LNCaP clone FGC (cell line): ENCODE measurements around the gene ZNF280C.
A peak's percentile ranks its signal among the peaks of the same experiment; 100 is the strongest.

Experiments
- DNase-seq: peaks from one replicate; pipeline ENCODE4 v3.0.0-alpha.2; 2011; ENCODE audit warnings: low read depth
- H3K4me3 ChIP-seq: 2 replicates; pipeline ENCODE4 v1.5.1; 2011; ENCODE audit warnings: mild to moderate bottlenecking, low read depth, low read length, control low read depth
- TF ChIP-seq, protein P1 (sequence below): IDR thresholded peaks from 2 replicates; pipeline ENCODE4 v1.5.1; 2012; ENCODE audit warnings: mild to moderate bottlenecking; ENCODE audit not compliant: control insufficient read depth, insufficient read depth; ENCODE audit errors: extremely low read depth

Gene ZNF280C

DNA sequence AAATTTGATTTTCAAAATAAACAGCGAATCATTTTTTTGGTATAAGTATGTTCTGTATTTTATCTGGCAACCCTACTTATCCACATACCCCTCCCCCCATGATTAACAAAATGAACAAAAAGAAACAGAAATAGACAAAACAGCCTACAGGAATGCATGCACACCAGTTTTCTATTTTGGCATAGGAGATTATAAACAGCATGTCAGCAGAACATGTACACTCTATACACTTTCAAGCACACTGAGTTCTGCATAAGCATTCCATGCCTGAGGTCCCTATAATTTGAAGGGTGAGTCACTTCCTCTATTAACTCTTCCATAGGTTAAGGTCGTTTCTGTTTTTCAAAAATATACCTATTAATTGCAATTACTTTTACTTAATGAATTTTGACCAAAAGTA is 28.0 kb upstream of the ZNF280C start:
- TF ChIP-seq, protein P1, sequence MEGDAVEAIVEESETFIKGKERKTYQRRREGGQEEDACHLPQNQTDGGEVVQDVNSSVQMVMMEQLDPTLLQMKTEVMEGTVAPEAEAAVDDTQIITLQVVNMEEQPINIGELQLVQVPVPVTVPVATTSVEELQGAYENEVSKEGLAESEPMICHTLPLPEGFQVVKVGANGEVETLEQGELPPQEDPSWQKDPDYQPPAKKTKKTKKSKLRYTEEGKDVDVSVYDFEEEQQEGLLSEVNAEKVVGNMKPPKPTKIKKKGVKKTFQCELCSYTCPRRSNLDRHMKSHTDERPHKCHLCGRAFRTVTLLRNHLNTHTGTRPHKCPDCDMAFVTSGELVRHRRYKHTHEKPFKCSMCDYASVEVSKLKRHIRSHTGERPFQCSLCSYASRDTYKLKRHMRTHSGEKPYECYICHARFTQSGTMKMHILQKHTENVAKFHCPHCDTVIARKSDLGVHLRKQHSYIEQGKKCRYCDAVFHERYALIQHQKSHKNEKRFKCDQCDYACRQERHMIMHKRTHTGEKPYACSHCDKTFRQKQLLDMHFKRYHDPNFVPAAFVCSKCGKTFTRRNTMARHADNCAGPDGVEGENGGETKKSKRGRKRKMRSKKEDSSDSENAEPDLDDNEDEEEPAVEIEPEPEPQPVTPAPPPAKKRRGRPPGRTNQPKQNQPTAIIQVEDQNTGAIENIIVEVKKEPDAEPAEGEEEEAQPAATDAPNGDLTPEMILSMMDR = no peak
- no peak for DNase-seq
- no peak overlapping the region for H3K4me3 ChIP-seq

DNA sequence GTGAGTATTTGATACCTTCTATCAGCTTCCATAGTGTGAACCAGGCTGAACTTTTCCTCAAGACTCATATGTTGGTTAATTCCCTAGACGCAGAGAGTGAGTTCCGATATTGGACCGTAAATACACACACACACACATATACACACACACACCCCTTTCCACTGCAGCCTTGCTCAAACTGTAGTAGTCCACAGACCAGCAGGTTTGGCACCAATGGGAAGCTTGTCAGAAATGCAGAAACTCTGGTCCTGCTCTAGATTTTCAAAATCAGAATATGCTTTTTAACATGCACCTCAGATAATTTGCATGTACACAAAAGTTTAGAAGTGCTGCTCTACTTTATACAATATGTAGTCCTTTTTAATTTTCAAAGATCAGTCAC is 27.6 kb upstream of the ZNF280C start:
- TF ChIP-seq, protein P1 = no peak
- no peak overlapping the region for H3K4me3 ChIP-seq
- DNase-seq = no peak

DNA sequence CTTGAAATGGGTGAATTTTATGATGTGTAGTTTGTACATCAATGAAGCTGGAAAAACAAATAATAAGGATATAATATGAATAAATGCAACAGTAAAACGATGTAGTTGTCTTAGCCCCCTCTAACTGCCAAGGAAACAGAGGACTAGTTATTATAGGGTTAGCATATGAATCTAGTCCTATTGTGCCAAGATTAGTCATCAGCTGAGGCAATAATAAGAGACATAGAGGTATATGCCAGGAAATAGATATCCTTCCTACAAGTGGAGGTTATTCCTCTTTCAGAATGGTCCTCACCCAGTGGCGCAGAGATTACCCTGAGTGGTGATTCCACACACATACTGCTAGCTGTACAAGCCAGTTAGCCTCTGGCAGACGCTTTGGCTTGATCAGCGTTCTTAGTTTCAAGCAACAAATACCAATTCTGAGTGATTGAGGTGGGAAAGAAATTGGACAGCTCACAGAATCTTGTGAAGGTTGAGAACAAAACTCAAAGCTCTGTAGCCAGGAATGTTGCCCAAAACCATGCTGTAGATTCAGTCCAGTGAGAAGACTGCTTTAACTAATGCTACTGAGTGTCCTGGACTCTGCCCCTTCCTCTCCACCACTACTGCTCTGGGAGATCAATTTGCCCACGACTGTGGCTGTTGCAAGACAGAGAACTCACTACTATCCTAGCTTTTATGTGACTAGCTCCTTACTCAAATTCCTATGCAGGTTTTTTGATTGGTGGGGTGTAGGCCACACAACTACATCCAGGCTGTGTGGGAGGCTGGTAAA is 27.0 kb upstream of the ZNF280C start:
- DNase-seq = no peak
- TF ChIP-seq, protein P1 = no peak
- H3K4me3 ChIP-seq = no peak overlapping the region

DNA sequence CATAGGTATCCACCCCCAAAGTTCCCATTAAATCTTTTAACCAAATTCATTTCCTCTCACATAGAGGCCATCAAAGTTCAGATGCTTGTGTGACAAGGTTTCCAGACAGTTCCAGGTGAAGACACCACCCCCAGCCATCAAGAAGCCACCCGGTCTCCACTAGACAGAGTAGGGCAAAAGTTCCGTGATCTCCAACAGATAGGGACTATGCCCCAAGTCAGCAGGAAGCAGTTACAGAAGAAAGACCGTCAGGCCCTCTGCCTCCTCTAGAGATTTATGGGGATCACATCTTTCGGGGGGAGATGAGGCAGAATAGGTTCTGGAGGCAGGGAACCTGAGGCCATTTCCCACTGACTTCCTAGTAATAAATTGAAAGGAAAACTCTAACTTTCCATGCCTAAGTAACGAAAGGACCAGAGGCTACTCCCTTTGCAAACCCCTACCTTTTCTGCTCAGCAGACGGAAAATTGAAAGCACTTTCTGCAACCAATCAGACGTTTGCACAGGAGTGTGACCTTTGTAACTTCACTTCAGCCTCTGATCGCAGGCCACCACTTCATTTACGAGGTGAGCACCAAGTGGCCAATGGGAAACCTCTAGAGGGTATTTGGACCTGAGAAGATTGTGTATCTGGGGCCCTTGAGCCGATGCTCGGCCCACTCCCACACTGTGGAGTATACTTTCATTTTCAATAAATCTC is 18.5 kb upstream of the ZNF280C start:
- no peak for DNase-seq
- H3K4me3 ChIP-seq = no peak overlapping the region
- TF ChIP-seq, protein P1 = no peak

DNA sequence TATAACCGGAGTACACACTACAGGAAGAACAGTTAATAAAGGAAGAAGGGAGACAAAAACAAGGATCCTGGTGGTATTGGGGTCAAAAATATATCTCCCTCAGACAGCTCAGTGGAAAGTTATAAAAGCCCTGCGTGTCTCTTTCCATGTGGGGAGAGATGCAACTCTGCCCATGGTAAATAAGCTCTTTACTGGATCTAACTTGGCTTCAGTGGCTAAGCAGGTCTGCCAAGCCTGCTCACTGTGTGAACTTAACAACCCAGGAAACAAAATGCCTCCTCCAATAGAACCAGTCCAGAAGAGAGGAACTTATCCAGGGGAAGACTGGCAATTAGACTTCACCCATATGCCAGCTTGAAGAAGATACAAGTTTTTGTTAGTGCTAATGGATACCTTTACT is 17.0 kb upstream of the ZNF280C start:
- peak; percentile 23 for DNase-seq
- TF ChIP-seq, protein P1 = no peak

DNA sequence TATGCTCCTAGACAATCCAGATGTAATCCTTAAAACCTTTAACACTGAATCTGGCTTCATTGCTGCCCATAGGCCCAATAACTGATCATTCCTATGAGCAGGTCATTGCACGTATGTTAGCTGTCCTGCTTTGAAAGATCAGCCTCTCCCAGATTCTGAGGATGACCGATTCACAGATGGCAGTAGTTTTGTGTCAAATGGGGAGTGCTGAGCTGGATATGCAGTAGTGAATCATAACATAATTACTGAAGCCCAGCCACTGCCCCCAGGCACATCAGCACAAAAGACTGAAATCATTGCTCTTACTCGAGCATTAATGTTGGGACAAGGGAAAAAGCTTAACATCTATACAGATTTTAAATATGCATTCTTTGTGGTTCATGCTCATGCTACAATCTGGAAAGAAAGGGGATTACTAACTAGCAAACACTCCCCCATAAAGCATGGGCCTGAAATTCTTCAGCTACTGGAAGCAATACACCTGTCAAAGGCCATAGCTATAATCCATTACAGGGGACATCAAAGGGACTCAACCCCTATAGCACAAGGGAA is 16.4 kb upstream of the ZNF280C start:
- no peak overlapping the region for H3K4me3 ChIP-seq
- TF ChIP-seq, protein P1 = no peak
- DNase-seq = no peak

More for the DNA sequence above, 17.0 kb upstream of the ZNF280C start:
- H3K4me3 ChIP-seq = no peak overlapping the region
